GM19324 (cell line): ENCODE measurements around the gene OR1S1.
"Not testable (repeated sequence)": the region's sequence is repeated elsewhere in the genome, so short reads cannot be mapped to it uniquely, and the experiment has no call there.

Source experiments
- ATAC-seq: cut with Tn5 transposase; IDR thresholded peaks from one replicate; pipeline ENCODE4 v1.9.1; 2021; ENCODE audit warnings: mild to moderate bottlenecking, moderate library complexity; ENCODE audit not compliant: unreplicated experiment, low FRiP score

Gene OR1S1

DNA sequence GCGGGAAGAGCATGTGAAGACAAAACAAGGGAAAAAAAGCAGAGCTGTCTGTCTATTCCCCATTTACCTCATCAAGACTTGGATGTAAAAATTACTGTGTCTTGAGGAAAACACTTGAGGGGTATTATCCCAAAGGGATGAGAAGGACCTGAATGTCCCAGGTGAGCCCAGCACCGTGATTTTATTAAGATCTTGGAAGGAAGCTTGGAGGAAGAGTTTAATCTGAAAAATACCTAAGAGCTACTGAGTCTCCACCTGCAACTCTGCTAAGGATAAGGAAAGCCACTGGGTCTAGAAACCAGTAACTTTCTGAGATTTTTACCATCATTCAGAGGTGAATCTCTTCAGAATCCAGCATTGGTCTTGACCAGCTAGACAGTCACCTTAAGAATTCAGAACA lies at the start of gene OR1S1:
OR1S1 (plus strand) TSS at position 301 of the 400 bp plus-strand sequence.
- not testable (repeated sequence) for ATAC-seq

DNA sequence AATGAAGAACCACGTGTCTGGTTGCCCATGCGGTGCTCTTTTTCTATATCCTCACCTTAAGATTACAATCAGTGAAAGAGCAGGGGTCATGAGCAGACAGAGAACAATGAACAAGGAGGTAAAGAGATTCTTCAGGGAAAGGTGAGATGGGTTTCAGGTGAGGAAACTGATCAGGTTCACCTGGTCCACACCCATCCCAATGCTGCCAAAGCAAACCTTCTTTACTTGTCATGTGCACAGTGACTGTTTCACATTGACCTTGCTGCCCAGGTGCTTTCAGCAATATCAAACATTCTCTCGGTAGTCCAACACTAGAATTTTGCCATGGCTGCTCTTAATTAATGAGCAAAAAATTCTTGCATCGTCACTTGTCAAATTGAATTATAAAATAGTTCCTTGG lies 48.1 kb upstream of the OR1S1 start:
- no peak for ATAC-seq

DNA sequence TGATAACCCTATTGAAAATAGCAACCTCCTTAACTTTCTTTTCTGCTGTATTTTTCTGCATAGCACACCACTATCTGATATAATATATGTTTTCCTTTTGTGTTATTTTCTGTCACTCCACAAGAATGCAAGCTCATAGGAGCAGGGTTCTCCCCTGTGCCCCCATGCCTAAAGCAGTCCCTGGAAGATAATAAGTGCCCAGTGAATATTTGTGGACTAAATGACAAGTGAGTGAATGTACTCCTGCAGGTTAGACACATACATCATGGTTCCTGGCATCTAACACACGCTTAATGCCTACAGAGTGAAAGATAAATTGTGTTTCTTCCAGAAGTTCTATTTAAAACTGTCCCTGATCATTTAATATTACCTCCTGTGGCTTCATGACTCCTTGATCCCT lies 47.5 kb upstream of the OR1S1 start:
- ATAC-seq = no peak

DNA sequence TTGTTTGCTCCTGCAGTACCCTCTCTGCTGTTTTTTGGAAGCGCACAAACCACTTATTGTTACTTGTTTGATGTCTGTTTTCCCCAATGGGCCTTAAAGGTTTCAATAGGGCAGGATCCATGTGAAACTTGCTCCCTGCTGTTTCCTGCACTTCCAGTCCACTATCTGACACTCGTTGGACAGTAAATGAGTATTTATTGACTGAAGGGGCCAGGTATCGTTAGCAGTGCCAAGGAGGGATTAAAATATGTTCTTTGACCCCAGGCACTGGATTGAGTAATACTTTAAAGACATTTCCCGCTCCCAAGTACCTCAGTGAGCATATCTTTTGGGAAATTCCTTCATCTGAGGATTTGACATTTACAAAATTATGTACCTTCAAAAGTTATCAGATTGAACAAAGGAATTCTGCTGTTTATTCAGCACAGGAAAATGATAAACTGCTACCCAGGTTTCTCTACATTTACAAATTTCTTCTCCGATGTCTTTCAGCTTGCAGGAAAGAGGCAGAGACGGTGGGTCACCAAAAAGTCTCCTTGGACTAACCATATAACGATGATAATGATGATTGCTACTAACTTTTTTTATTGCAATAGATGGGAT lies 46.9 kb upstream of the OR1S1 start:
- ATAC-seq = no peak

DNA sequence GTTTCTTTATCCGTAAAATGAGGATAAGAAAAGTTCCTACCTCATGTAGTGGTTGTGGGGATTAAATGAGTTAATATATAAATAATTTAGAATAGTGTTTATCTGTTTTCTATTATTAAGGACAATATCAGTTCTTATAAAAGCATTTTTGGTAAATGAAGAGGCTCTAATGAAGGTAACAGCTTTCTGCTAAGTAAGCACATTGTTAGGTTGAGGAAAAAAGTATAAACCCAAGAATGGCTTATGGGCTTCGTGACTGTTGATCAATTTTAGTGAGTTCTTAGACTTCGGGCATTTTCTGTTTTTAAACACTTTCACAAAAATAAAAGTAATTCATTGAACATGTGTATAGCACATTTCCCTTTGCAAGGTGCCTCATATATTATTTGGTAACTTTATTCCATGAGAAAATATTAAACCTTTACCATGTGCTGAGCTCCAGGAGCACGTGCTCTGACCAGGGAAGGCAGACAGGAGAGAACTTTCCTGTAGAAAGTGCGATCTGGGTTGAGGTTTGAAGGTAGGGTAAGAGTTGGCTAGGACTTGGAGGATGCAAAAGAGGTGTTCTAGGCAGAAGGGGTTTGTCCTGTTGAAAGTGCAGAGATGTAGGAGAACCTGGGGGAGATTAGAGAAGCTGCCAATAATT lies 35.0 kb upstream of the OR1S1 start:
- ATAC-seq = no peak

DNA sequence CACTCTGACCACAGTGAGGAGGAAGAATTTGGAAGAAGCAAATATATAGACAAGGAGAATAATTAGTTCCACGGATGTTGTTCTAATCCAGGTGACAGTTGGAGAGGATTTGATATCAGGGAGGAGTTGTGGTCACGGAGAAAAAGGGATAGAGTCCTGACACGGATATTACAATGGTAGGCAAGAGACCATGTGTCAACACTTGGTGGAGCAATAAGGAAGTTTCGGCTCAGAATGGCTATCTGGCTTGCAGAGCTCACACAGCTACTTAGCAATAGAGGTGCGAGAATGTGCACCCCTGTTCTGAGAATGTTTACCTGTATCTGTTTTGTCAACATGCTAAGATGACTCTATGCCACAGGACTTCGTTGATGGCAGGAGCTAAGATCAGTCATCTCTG lies 34.1 kb upstream of the OR1S1 start:
- no peak for ATAC-seq

DNA sequence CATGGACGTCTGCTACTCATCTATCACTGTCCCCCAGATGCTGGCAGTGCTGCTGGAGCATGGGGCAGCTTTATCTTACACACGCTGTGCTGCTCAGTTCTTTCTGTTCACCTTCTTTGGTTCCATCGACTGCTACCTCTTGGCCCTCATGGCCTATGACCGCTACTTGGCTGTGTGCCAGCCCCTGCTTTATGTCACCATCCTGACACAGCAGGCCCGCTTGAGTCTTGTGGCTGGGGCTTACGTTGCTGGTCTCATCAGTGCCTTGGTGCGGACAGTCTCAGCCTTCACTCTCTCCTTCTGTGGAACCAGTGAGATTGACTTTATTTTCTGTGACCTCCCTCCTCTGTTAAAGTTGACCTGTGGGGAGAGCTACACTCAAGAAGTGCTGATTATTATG lies 32.9 kb upstream of the OR1S1 start:
- ATAC-seq = no peak

DNA sequence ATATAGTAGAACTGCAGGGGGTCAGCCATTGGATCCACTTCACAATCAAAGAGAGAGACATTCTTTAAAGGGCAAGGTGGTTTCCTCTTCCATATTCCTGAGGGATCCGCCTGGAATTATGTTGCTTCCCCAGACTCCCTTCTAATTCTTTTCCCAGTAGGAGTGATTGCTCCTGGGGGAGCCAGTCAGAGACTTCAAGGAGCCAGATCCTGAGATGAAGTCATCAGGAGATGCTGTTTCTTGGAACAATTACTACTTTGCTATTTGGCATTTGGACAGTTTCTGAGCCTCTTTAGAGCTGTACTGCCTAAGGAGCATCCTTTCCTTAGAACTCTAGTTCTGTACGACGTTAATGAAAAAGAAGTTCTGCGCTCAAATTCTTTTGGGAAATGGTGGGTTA lies 25.6 kb upstream of the OR1S1 start:
- no peak for ATAC-seq

DNA sequence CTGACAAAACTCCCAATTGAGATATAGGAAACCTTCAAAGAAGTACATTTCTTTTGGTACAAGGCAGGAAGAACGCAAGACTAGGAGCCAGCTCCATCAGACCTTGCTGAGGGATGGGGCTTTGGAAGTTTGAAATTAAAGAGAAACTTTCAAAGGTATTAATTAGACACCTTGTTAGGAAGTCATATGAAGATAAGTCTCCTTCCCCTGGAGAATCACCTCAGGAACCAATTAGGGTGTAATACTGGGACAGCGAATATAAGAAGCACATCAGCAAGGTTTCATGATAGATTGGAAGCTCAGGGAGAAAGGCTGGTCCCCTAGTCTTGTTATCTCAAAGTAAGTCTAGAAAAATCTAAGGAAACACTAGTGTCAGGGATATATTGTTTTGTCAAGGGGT lies 23.8 kb upstream of the OR1S1 start, which contains the start of gene OR9Q2:
OR9Q2 (plus strand) TSS at position 301 of the 400 bp plus-strand sequence. CDS start 1,421 bp downstream, outside the sequence.
- no peak for ATAC-seq

DNA sequence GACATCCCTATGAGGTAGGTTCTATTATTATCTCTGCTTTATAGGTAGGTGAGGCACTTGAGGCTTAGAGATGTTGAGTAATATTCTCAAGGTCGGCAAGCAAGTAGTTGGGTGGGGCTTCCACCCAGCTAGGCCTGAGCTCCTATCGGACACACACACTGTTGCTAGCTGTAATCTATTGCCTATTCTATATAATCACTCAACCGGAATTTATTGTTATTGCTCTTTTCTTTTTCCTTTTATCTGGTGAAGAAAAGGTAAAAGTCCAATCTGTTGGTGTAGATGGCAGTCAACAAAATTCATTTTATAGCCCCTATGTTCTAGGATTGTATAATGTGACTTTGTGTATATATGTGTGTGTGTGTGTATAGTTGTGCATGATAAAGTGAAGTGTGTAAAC lies 20.3 kb upstream of the OR1S1 start:
- ATAC-seq = no peak

DNA sequence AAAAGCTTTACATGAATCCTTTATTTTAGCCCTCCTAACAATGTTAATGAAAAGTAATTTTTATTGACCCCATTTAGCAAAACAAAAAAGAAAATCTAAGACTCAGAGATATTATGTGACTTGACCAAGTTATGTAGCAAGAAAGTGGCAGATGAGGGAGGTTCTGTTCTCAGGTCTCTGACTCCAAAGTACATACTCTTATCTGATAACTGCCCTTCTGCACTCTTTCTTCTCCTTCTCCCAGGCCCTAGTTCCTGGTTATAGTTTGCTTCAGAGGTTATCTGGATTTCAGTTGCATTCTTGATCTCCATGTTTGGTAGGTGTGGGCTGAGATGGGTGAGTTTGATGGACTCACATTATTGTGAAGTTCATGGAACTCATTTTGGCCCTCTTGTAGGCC lies 19.1 kb upstream of the OR1S1 start:
- no peak for ATAC-seq

DNA sequence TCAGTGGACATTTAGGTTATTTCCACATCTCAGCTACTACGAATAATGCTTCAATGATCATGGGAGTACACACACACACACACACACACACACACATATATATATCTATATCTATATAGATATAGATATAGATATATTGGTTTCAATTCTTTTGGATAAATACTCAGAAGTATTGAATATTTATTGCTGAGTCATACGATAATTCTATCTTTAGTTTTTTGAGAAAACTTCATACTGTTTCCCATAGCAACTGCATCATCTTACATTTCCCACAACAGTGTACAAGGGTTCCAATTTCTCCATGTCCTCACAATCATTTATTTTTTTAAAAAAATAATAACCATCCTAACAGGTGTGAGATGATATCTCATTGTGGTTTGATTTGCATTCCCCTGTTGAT lies 16.6 kb upstream of the OR1S1 start:
- no peak for ATAC-seq

DNA sequence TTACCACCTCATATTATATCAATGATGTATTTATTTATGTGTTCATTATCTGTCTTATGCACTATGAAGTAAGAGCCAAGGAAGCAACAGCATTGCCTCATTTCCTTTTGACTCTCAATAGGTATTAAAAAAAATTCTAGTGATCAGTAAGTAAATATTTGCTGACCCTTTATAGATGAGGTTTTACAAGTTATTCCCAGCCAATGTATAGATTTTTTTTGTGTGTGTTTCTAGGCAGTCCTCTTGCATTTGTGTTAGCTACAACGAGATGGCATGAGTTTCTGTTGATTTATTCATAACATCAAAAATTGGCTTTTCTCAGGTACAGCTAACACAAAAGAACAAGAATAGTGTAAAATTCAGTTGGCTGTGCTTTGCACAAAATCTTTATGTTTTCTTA lies 13.2 kb upstream of the OR1S1 start:
- no peak for ATAC-seq

DNA sequence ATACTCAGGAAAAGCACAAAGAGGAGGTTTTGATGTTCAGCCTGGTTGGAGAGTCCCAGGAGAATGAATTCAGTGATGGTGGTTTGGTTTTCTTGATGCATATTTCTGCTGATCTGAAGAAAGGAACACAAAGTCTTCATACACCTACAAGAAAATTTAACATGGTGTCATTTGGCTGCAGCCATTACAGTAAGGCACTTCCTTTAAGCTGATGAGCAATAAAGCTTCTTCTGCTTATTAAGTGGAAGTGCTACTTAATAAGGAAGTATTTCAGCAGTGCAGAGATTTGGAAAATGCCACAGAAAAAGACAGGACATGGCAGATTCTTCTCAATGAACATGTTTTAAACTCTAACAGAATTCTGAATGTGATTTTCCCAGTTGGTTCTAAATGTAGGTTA lies 8.5 kb upstream of the OR1S1 start, which contains the start of gene OR1S2:
OR1S2 (minus strand) TSS at position 101 of the 400 bp plus-strand sequence; CDS start at position 101, 0 bp downstream.
- ATAC-seq = no peak

DNA sequence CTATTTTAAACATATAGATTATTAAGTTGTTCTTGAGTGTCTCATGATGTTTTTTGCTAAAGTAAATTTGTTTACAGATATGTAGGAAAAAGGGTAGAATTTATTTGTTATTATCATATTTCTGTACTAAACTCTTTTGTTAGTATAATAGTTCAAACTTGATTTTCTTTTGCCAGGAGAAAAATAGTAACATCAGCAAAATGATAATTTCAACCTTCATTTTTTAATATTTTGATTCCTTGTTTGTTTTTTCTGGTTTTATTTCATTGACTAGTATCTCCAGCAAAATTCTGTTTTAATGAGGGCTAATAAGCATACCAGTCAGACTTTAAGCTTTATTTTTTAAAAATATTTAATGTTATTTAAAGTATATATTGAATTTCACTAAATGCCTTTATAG lies 4.0 kb downstream of the OR1S1 start:
- ATAC-seq = no peak

DNA sequence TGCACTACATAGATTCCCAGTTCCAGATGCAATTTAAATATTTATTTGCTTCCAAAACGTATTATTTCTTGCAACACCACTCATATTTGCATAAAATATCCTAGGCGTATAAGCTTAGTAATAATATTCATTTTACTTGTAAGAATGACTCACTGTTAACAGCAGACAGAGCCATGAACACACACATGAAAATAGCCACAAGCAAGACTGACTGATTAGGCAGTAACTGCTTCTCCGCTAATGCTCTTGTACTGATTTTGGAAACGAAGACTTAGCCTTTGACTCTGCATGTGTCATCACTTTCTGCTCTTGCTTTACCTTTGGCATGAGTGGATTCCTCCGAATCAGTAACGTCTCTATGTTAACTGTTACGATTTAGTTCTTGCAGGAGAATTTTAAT lies 10.2 kb downstream of the OR1S1 start:
- ATAC-seq = no peak

DNA sequence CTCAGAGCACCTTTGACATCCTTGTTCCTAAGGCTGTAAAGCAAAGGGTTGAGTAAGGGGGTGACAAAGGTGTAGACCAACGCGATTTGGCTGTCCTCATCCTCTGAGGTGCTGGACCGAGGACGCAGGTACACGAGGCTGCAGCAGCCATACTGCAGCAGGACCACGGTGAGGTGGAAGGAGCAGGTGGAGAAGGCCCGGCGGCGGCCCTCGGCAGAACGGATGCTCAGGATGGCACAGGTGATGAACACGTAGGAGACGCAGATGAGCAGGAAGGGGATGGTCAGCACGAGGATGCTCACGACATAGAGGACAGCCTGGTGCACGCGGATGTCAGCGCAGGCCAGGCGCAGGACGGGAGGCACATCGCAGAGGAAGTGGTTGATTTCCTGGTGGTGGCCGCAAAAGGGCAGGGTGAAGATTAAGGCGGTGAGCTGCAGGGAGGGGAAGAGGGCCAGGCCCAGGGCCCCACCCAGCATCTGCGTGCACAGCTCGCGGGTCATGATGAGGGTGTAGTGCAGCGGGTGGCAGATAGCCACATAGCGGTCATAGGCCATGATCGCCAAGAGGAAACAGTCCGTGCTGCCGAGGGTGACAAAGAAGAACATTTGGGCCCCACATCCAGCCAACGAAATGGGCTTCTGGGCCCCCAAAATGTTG lies 15.6 kb downstream of the OR1S1 start:
- no peak for ATAC-seq

DNA sequence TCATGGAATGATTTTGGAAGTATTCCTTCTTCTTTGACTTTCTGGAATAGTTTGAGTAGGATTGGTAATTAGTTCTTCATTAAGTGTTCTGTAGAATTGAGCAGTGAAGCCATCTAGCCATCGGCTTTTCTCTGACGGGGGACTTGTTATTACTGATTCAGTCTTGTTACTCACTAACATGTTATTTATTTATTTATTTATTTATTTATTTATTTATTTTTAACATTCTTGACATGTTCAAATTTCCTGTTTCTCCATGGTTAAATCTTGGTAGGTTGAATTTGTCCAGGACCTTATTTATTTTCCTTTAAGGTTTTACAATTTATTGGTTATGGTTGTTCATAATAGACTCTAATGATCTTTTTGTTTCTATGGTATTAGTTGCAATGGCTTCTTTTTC lies 31.4 kb downstream of the OR1S1 start:
- no peak for ATAC-seq

DNA sequence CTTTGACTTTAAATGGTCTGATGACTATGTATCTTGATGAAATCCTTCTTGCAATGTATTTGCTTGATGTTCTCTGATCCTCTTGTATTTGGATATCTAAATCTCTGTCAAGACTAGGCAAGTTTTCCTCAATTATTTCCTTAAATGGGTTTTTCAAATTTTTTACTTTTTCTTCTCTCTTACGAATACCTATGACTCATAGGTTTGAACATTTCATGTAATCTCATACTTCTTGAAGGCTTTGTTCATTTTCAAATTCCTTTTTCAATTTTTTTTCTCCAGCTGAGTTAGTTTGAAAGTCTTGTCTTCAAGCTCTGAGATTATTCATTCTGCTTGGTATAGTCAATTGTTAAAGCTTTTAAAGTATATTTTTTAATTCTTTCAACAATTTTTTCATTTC lies 42.4 kb downstream of the OR1S1 start:
- ATAC-seq = no peak

DNA sequence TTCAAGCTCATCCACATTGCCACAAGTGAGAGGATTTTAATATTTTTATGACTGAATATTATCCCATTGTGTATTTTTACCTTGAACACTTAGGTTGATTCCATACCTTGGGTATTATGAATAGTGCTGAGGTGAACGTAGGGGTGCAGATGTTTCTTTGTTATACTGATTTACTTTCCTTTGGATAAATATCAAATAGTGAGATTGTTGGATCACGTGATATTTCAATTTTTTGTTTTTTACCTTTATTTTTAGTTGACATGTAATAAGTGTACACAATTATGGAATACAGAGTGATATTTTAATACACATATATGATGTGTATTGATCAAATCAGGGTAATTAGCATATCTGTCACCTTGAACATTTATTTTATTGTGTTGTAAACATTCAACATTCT lies 47.5 kb downstream of the OR1S1 start:
- no peak for ATAC-seq
